NCI-H1105 (cell line): Measurements from ENCODE around the gene MTRFR.
A peak's percentile ranks its signal among the peaks of the same experiment; 100 is the strongest.

Experiments used
- DNase-seq: peaks from one replicate; lab custom pipeline; 2025; lab: John Stamatoyannopoulos, UW

Gene MTRFR

DNA sequence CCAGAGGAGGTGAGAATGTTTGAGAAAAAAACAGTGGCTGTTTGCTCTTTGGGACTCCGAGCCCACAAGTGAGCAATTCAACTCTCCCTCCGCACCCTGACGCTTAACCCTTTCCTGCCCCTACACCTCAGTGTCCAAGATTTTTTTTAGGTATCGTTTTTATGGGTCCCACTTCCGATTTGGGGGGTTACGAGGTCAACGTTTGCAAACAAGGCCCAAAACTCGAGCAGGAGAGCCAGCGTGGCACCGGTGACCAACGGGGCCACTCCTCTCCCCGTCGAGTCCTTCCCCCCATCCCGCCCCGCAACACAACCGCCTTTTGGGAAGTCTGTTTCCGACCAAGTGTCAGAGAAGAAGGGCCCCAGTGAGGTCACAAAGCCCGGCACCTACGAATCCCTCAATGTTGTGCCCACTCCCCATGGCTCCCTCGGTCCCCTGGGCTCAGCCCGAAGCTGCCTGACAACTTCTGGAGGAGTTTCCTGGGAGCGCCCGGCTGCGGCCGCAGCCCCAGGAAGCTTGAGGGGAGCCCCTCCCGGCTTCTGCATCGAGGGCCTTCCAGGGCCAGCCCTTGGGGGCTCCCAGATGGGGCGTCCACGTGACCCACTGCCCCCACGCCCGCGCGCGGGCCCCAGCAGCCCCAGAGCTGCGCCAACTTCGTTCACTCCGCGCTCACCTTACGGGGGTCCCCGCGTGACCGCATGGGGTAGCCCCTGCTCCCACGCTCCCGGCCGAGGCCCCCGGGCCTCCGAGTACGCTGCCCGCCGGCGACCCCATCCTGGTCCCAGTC is 37.2 kb downstream of the MTRFR start:
- peak; percentile 35 for DNase-seq

GRCh38 chr12:123271001-123271668 is 37.9 kb downstream of the MTRFR start:
- DNase-seq: peak; percentile 47

DNA sequence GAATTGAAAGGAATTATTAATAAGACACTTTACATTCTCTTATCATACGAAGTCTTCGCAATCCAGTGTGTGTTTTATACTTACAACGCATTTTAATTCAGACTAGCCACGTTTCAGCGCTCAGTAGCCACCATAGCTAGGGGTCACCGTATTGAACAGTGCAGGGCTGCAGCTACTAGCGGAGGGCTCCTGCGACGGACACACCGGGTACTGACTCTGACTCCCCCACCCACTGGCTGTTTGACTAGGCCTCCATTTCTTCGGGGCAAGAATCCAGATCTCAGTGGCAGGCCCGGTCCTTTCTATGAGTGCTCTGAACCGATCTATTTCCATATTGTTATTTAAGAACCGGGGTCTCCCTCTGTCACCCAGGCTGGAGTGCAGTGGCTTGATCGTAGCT is 39.9 kb downstream of the MTRFR start:
- no peak for DNase-seq

DNA sequence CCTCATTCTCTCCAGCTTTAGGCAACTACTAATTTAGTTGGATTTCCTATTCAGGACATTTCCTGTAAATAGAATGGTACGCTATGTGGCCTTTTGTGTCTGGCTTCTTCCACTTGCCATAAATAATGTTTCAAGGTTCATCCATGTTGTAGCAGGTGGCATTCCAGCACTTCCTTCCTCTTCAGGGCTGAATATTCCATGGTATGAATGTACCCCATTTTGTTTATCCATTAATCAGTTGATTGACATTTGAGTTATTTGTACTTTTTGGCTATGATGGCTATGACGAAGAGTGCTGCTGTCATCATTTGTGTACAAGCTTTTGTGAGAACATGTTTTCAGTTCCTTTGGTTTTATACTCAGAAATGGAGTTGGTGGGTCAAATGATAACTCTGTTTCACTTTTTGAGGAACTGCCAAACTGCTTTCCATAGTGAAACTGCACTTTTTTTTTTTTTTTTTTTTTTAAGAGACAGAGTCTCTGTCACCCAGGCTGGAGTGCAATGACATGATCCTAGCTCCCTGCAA is 44.9 kb downstream of the MTRFR start:
- no peak for DNase-seq

- DNase-seq: no peak
Measured at GRCh38 chr12:123280971-123281370, 47.7 kb downstream of the MTRFR start.

DNA sequence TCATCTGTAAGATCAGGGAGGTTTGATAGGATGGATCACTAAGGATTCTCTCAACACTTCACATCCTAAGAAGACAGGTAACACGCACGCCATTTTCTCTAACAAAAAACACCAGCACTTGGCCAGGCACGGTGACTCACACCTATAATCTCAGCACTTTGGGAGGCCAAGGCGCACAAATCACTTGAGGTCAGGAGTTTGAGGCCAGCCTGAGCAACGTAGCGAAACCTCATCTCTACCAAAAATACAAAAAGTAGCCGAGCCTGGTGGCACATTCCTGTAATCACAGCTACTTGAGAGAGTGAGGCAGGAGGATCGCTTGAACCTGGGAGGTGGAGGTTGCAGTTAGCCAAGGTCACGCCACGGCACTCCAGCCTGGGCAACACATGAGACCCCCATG is 48.9 kb downstream of the MTRFR start:
- no peak for DNase-seq

DNA sequence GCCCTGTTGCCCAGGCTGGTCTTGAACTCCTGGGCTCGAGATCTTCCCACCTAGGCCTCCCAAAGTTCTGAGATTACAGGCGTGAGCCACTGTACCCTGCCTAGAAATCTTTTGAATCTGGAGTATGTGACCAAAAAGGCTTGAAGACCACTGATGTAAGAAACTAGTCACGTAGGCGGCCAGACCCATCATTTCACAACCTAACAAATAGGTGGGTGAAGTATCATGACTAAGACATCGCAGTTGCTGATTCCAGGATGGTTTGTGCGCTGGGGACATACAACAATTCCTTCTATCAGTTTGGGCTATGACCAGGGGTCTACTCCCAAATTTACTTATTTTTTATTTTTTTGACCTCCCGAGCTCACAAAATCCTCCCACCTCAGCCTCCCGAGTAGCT is 50.2 kb downstream of the MTRFR start:
- no peak for DNase-seq

DNA sequence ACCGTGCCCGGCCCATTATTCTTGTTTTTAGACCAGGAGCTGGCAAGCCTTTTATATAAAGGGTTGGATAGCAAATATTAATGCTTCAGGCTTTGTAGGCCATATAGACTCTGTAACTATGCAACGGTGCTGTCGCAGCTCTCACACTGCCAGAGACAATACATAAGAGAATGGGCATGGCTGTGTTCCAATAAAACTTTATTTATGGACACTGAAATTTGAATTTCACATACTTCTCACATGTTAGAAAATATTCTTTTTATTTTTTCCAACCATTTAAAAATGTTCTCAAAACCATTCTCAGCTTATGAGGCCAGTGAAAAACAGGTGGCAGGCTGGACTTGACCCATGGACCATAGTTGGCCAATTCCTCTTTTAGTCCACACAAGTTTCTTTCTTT is 51.4 kb downstream of the MTRFR start:
- DNase-seq: no peak

- no peak for DNase-seq
Measured at GRCh38 chr12:123286652-123287373, 53.6 kb downstream of the MTRFR start.

DNA sequence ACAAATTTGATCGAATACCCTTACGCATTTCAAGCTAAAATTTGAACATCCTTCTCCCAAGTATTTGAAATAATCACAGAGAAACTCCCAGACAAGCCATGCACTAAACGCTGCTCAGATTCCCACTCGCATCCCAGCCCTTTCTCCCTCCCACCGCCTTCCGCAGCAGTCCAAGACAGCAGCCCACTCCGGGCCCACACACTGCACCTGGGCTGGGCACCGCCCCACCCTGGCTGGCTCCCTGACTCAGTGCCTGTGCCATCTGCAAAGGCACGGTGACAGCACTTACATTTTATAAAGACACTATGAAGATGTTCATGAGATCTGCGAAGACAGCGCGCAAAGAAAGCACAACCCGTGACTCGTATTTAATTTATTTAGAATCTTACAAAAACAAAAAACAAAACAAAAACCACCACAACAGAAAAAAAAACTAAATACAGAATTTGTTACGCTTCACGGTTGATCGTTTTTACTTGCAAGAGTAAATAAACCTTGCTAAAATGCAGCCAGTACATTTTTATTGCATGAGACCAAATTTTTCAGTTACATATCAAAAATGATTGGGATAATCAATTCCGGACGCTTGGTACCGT is 55.6 kb downstream of the MTRFR start:
- no peak for DNase-seq

DNA sequence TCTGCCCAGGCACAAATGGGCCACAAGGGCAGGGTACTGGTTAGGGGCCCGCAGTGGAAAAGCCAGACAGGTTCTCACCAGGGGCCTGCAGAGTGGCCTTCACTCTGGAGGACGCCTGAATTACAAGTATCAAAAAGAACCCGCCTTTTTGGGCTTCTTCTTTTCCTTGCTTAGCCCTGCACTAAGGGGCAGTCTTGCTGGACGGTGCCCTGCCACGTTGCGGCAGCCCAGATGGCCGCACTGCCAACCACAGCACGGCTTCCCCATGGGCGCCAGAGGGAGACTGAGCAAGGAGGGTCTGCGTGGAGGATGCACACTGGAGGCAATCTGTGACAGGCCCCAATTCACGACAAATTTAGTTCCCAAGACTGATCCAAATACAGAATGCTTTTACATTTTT is 56.7 kb downstream of the MTRFR start:
- no peak for DNase-seq

DNA sequence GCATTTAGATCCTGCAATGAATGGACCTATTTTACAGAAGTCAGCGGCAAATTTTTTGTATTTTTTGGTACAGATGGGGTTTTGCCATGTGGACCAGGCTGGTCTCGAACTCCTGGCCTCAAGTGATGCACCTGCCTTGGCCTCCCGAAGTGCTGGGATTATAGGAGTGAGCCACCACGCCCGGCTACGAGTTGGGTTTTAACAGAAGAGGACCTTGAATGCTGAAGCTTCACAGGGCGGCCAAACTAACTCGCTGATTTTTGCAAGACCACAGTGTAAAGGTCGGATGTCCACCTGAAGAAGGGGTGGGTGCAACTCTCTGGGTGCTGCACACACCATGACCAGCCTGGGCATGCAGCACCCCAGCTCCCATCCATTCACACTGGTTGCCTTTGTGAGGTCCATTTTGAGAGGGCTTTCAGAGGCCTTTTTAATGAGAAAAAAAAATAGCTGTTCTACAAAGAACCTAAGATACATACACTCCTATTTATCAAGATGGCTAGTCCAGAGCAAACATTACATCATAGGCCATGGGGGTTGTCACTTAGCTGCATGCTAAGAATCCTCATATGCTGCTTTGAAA is 60.0 kb downstream of the MTRFR start:
- DNase-seq: no peak

DNA sequence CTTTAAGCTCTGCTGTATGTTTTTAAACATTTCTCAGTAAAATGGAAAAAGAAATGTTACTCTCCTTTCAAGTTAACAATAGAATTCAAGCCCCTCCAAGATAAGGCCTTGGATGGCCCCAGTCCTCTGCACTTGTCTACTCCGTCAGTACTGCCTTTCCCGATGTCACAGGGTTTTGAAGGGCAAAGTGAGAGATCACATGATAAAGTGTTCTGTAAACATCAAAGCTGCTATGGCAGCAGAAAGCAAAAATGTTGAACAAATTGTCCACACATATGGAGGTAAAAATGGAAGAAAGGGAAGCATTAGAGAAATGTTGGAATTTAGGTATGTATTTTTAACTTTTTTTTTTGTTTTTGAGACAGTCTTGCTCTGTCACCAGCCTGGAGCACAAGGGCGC is 71.9 kb downstream of the MTRFR start:
- DNase-seq: no peak

GRCh38 chr12:123306200-123306599 is 73.0 kb downstream of the MTRFR start:
- DNase-seq: no peak
